GM12872 (cell line): Measurements from ENCODE around the gene AGPAT3.

Experiments
- CTCF ChIP-seq: IDR thresholded peaks from 3 replicates; pipeline ENCODE4 v1.5.1; 2011; ENCODE audit warnings: low read depth, mild to moderate bottlenecking, low read length, moderate library complexity; ENCODE audit not compliant: insufficient read depth

Gene AGPAT3

GRCh38 chr21:43876605-43877004 lies 11.6 kb downstream of the AGPAT3 start:
- TF ChIP-seq CTCF, result no peak

DNA sequence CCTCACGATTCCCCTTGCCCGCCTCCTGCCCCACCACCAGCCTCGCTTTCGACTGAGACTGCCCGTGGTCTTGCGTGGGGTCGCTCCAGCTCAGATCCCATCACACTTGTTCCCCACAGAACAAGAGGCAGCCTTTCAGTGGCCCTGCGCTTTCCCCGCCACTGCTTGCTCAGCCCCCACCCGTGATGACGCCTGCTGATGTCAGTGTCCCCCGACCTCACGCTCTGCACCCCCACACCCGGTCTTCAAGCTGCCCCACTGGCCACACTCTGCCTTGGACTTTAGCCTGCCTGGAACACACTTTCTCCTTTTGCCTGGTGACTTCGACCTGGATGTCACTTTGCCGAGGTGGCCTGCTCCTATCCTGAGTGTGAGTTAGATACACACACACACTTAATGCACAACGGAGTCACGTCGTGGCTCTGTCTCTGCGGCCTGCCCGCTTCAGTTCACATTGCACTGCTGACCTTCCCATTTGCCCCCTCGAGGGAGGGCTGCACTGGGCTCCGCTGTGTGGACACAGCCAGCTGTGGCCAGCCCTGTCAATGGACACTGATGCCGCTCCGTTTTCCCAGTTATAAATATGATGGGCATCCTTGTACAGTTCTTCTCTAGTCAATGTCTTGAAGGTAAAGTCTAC lies 13.0 kb downstream of the AGPAT3 start:
- no peak for TF ChIP-seq CTCF

- TF ChIP-seq CTCF, result no peak
Measured at GRCh38 chr21:43879348-43880110, 14.5 kb downstream of the AGPAT3 start.

DNA sequence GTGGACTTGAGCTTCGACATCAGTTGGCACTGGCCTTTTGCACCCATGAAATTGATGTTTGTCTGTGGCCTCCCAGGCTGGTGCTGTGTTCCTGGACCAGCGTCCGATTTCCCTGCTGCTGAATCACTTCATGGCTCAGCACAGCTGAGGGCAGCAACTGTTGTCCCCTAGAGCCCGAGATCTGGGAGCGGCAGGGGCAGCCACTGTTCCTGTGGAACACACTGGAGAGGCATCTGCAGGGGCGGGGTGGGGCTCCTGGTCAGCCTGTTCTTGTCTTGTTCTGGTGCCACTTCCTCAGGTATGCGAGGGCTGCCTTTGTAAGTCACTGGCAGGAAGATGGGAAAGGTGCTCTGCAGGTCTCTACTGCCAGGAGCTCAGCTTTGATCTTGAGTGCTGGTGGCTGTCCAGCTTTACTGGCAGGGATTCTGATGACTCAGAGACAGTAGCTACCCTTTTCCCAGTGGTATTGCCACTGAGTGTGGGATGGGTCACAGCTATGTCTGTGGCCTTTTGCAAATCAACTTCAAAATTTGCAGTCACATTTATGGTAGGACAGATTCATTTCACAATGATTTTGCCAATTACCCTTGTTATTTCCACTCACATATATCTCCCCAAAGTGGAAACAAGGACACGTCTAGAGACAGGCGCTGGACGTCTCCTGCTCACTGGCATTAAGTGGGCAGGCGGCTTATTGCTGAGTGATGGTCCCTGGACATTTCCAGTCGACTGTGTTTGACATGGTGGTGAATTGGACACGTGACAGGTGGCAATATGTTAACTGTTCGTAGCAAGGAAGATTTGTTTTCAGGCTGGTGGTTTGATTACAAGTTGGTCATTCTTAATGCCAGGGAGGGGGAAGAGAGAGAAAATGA lies 15.3 kb downstream of the AGPAT3 start:
- TF ChIP-seq CTCF, result no peak

- no peak for TF ChIP-seq CTCF
Measured at GRCh38 chr21:43881283-43881682, 16.3 kb downstream of the AGPAT3 start.

DNA sequence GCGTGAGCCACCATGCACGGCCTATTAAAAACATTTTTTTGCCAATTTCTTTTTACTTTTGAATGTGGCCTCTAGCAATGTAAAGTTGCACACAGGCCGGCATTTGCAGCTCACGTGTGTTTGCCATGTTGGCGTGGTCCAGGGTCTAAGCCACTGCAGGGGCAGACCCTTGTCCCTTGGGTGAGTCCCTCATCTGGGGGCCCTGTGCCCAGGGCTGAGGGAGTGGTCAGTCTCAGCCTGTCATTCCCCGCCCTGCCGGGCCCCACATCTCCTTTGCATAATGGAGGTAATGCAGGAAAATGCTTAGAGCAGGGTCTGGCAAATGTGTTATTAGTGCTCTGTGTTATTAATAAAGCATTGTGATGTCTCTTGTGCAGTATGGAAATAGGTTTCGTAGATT lies 16.9 kb downstream of the AGPAT3 start:
- no peak for TF ChIP-seq CTCF

GRCh38 chr21:43882952-43883545 lies 18.0 kb downstream of the AGPAT3 start:
- TF ChIP-seq CTCF, result no peak
